GM12875 (cell line): ENCODE data around the gene TCF12.

Source experiments
- H3K4me3 ChIP-seq: one replicate; pipeline ENCODE4 v1.5.1; 2011; ENCODE audit warnings: low read depth, low read length, control low read depth
- TF ChIP-seq, protein P1 (sequence below): IDR thresholded peaks from 2 replicates; pipeline ENCODE4 v1.5.1; 2011; ENCODE audit warnings: low read depth, mild to moderate bottlenecking, control low read depth, inconsistent platforms, low read length, moderate library complexity, borderline replicate concordance; ENCODE audit not compliant: insufficient read depth

Gene TCF12

GRCh38 chr15:56985856-56986255 lies 67.4 kb downstream of the TCF12 start:
- TF ChIP-seq, protein P1, sequence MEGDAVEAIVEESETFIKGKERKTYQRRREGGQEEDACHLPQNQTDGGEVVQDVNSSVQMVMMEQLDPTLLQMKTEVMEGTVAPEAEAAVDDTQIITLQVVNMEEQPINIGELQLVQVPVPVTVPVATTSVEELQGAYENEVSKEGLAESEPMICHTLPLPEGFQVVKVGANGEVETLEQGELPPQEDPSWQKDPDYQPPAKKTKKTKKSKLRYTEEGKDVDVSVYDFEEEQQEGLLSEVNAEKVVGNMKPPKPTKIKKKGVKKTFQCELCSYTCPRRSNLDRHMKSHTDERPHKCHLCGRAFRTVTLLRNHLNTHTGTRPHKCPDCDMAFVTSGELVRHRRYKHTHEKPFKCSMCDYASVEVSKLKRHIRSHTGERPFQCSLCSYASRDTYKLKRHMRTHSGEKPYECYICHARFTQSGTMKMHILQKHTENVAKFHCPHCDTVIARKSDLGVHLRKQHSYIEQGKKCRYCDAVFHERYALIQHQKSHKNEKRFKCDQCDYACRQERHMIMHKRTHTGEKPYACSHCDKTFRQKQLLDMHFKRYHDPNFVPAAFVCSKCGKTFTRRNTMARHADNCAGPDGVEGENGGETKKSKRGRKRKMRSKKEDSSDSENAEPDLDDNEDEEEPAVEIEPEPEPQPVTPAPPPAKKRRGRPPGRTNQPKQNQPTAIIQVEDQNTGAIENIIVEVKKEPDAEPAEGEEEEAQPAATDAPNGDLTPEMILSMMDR: no peak
- no peak overlapping the region for H3K4me3 ChIP-seq

DNA sequence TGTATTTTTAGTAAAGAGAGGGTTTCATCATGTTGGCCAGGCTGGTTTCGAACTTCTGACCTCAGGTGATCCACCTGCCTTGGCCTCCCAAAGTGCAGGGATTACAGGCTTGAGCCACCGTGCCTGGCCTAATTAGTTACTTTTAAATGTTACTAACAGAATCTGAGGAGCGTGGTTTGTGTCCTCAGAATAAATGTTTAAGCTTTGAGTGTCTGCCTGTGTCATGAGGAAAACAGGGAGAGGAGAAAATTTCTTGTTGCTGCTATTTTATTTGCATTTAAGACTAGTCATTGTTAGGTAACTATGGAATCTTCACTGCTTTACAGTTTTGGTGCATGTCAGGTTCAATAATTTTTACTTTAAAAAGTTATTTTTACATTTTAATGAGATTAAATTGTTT lies 68.8 kb downstream of the TCF12 start:
- TF ChIP-seq, protein P1: no peak

GRCh38 chr15:56988219-56988618 lies 69.8 kb downstream of the TCF12 start:
- TF ChIP-seq, protein P1: no peak

More for the DNA sequence above, 68.8 kb downstream of the TCF12 start:
- H3K4me3 ChIP-seq: no peak overlapping the region

DNA sequence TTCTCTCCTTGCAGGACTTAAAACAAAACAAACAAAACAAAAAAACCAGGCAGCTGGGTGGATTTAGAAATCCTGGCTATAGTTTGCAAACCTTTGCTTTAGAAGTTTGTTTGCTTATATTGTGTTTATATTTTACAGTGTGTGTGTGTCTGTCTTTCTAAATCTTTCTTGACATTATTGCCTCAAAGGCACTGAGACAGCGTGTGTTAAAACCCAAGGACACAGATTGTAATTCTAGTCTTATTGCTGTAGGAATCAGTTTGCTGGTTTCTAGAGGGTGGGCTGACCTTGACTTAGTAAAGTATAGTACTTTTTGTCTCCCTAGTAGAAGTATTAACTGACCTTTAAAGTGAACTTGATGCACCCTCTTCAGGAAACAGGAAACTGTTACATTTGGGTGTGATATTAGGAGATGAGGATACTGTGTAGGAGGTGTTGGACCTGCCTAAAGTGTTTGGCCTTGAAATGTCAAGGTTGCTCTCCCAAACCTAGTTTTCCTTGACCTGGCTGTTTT lies 71.0 kb downstream of the TCF12 start:
- TF ChIP-seq, protein P1: no peak
- H3K4me3 ChIP-seq: no peak overlapping the region

More at GRCh38 chr15:56988219-56988618, 69.8 kb downstream of the TCF12 start:
- no peak overlapping the region for H3K4me3 ChIP-seq

- TF ChIP-seq, protein P1: no peak
Measured at GRCh38 chr15:56991017-56991416, 72.6 kb downstream of the TCF12 start.

DNA sequence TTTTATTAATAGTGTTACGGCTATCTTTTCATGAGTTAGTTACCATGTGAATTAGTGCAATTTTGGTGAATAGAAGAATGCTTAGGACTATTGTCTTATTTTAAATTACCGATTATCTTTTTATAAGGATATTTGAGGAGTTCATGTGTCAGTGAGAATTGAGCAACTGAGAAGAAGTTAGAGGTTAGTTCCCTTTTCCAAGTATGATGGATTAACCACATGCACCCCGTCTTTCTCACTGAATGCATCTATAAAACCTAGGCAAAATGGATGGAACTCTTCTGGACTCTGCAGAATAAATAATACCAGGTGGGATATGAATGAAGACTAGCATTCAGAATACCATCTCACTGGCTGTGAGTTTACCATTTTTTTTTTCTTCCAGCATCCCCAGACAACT lies 74.3 kb downstream of the TCF12 start:
- TF ChIP-seq, protein P1: no peak
- H3K4me3 ChIP-seq: no peak overlapping the region

More at GRCh38 chr15:56991017-56991416, 72.6 kb downstream of the TCF12 start:
- no peak overlapping the region for H3K4me3 ChIP-seq

DNA sequence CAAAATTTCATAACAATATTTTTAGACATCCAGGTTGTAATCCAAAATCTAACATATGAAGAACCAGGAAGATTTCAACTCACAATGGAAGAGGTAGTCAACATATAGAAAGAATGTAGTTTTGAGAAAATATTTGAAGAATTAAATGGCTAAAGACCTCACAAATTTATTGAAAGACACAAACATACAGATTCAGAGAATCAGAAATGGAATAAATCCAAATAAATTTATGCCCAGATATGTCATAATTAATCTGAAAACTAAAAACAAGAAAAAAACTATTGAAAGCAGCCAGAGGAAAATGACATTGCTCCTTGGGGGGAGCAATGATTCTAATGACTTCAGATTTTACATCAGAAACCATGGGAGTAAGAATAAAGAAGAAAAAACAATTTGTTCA lies 75.8 kb downstream of the TCF12 start:
- TF ChIP-seq, protein P1: no peak
- no peak overlapping the region for H3K4me3 ChIP-seq
